Stimulated activated CD8-positive, alpha-beta memory T cell treated with anti-CD3 and anti-CD28 coated beads, Interleukin-15, amount 100 ng/mL, for 24 hours (primary cell): Measurements from ENCODE around the gene GRIP2.

Source experiments
- DNase-seq: peaks from one replicate; pipeline ENCODE4 v3.0.0-alpha.2; 2020; ENCODE audit warnings: low read depth

GRIP2 gene

GRCh38 chr3:14539384-14539741 lies 779 bp downstream of the GRIP2 start:
- no peak for DNase-seq

DNA sequence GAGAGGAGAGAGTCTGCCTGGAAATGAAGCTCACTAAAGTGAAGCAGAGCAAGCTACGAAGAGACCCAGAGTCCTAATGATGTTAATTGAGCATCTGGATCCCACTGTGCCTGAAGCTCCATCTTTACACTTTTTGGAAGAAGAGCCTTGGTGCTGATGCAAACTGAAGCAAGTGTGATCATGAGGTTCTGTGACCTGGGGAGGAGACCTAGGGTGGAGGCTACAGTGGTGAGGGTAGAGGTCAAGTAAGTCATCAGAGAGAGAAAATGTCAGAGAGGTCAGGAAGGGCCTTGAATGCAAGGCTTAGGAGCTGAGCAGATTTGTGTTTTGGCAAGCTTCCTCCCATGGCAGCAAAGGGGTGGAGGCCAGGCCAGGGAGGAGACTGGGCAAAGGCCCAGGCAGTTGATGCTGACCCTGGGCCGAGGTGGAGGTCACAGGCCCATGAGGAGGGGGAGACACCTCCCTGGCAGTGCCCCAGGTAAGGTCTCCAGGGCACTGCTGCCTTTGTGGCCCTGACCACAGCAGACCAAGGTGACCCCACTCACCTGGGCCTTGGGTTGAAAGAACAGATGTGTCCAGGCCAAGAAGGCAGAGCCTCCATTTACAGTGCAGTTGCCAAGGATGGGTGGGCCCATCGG lies 1.6 kb downstream of the GRIP2 start:
- no peak for DNase-seq

DNA sequence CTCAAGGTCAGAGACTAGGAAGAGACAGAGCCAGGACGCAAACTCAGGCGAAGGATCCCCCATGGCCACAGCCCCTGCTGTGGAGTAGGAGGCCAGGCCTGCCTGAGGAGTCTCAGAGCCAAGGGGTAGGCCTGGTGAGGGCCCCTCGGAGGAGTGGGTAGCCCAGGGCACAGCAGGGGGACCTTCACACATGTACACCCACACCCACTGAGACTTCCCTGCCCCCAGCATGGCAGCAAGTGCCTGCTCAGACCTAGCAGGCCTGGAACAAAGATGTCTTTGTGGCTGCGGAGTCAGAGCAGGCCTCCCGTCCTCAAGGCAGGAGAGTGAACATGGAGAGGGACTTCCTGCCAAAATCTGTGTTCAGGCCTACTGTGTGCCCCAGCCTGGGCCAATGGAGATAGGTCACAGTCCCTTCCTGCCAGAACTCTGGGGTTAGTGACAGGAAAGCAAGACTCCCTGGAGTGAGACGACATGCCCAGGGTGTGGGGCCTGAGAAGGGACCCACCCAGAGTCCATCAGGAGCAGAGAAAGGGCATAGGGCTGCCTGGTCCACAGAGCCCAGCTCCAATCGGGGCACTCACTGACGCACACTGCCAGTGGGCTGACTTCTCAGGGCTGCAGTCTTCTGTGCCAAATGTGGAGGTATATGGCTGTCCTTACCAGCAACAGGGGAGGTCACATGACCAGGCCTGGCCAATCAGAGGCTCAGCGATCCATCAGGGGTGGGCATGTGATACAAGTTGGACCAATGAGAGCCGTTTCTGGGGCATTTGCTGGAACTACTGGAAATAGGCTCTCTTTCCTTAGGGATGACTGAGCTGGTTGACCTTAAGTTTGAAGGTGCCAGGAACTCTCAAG lies 2.3 kb downstream of the GRIP2 start:
- no peak for DNase-seq

GRCh38 chr3:14536837-14537589 lies 3.1 kb downstream of the GRIP2 start:
- no peak for DNase-seq

DNA sequence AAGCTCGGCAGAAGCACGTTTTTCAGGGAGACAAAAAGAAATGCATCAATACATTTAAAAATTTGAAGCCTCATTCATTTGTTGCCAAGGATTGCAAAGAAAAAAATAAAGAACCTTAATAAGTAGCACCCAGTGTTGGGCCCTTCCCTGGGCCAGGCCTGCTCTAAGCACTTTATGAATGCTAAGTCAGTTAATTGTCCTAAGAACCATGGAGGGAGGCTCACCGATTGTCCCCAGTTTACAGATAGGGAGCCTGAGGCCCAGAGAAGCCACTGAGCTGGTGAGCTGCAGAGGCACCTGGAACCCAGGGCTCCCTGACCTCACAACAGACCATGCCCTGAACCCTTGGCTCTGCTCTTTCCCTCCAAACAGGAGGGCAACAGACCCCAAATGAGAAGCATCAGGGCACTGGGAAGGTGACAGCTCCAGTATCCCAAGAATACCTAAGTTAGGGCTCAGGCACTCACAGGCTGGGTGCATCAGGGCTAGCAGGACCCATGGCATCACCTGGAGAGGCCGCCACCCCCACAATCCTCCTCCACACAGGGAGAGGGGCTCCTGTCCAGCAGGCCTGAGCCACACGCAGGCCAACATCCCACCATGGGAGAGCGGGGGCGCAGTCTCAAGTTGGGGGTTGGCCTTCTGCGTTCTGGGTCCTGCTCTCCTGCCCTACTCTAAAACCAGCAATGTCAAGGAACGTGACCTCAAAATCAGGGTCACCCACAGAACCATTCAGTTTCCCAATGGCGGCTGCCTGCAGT lies 3.9 kb downstream of the GRIP2 start:
- DNase-seq = no peak

DNA sequence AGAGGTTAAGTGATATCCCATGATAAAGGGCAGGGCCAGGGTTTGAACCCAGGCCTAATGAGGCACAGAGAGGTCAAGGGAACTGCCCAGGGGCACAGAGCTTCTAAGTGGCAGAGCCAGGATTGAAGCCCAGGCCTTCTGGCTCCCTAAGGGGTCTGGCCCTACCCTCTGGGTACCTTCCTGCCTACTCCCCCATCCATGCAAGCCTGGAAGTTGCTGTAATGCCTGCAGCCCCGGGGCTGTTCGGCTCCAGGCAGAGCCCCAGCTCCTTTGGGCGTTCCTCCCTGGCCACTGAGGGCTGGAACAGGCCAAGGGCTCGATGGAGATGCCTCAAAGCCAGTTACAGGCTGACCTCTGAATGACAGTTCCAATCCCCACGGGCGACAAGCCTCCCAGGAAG lies 4.5 kb downstream of the GRIP2 start:
- no peak for DNase-seq

DNA sequence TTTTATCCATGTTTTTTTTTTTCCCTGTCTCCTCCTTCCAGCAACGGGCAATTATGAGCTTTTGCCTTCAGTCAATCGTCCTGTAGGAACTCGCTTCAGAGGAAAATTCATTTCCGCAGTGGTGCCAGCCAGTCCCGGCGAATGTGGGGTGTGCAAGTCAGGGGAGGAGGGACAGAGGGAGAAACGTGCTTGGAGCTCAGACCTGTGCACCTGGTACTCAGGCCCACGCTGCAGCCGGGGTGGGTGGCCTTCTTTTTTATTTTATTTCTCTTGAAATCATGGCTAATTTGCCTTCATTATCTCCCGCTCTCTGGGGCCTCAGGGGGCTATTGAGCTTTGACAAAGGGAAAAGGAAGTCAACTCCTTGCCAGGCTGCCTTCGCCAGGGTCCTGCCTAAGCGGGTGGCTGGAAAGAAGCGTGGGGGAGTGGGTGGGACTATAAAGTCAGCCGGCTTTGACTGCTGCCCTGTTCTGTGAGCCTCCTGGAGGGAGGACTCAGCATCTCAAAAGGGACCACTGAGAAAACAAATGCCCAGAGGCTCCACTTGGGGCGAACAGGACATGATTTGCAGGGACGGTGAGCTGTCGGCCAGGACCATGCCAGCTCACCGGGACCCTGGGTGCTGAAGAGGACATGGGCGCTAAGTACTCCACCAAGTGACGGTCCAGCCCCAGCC lies 5.5 kb downstream of the GRIP2 start:
- DNase-seq = no peak

DNA sequence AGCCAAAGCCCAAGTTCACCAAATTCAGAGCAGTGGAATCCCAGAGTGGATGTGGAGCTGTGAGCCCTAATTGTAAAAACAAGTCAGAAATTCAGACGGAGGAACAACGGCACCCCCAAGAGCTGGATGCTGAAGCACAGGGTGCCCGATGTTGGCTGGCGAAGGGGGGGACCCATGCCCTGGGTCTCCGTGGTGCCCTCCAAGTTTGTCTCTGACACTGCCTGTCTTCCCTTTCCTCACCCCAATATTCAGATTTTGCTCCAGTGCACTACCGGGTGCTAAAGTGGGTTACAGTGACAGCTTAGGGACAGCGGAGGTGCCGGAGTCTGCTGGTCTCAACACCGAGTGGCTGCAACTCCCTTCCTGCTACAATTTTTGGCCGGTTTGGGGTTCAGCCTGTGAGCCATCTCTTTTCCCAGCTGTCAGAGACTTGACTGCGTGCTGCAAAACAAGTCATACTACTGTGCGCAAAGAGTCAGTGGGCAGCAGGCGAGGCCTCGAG lies 6.6 kb downstream of the GRIP2 start:
- no peak for DNase-seq

- DNase-seq = no peak
These were observed 7.3 kb downstream of the GRIP2 start for GRCh38 chr3:14532691-14533456.

GRCh38 chr3:14531856-14532395 lies 8.2 kb downstream of the GRIP2 start:
- DNase-seq = no peak

GRCh38 chr3:14528081-14528480 lies 12.1 kb downstream of the GRIP2 start:
- no peak for DNase-seq

GRCh38 chr3:14525685-14526631 lies 14.2 kb downstream of the GRIP2 start:
- DNase-seq = no peak

GRCh38 chr3:14524920-14525660 lies 15.1 kb downstream of the GRIP2 start:
- no peak for DNase-seq

GRCh38 chr3:14524311-14524711 lies 15.8 kb downstream of the GRIP2 start:
- no peak for DNase-seq

- no peak for DNase-seq
These were observed 16.4 kb downstream of the GRIP2 start for GRCh38 chr3:14523792-14524191.

- no peak for DNase-seq
These were observed 17.4 kb downstream of the GRIP2 start for GRCh38 chr3:14522768-14523167.

GRCh38 chr3:14522129-14522691 lies 17.9 kb downstream of the GRIP2 start:
- DNase-seq = no peak

- no peak for DNase-seq
These were observed 18.5 kb downstream of the GRIP2 start for GRCh38 chr3:14521611-14522010.
